ENCODE data around the gene TRAM2. TPM values are rescaled to one million over a fixed set of nuclear protein-coding genes. Genes with fewer than 3 reads are reported as not detected.

The TRAM2 gene
- total and polyA plus RNA-seq, 2 of the 8 experiments (the other 6 are each of a cell fraction or from before 2014, with no cell fraction given), result 9.0 to 21.4 TPM

GRCh38 chr6:52516943-52517342 lies 59.9 kb downstream of the TRAM2 start:
- Histone ChIP-seq H4K91ac (replicated peaks; ENCODE audit: insufficient read length, low read length) (no peak overlapping the region), H3K9ac (replicated peaks in 1 of 4; ENCODE audit: extremely low read depth in 1 of 4, low read depth in 3 of 4, low read length in 3 of 4) (no peak overlapping the region), H3K23me2 (ENCODE audit: low read depth, low read length) (no peaks in the 10 kb centered on the region), H2AFZ (ENCODE audit: low read length) (no peak overlapping the region), H3K14ac (ENCODE audit: insufficient read length) (no peak overlapping the region), H3K4ac (replicated peaks; ENCODE audit: insufficient read length, low read depth, low read length) (no peak overlapping the region), H2BK120ac (replicated peaks; ENCODE audit: low read depth, low read length) (no peak overlapping the region), H2BK5ac (ENCODE audit: low read depth, low read length) (no peak overlapping the region), H3K79me1 (ENCODE audit: low read depth, low read length) (peaks cover 5% of the 10 kb centered on the region; the same call in 1 of the 2 replicates), H3K4me1 (replicated peaks in 1 of 4; ENCODE audit: control insufficient read depth in 3 of 4, insufficient read depth in 4 of 4, low read length in 3 of 4) (peaks cover 7 to 19% (median 17%) of the 10 kb centered on the region in 4 experiments), H3K27me3 (replicated peaks in 1 of 4; ENCODE audit: control insufficient read depth in 3 of 4, extremely low read depth in 1 of 4, insufficient read depth in 3 of 4, low read length in 3 of 4) (no peaks in the 10 kb centered on the region), H3K23ac (ENCODE audit: insufficient read length) (no peak overlapping the region), H2BK15ac (ENCODE audit: low read length) (no peak overlapping the region), H3K79me2 (ENCODE audit: control insufficient read depth in 1 of 2, insufficient read depth in 2 of 2, low read length in 2 of 2) (peaks cover 0 to 3% of the 10 kb centered on the region in 2 experiments; a peak in 2 of 4 replicates), H3K56ac (replicated peaks; ENCODE audit: insufficient read length, low read depth, low read length) (no peak overlapping the region), H3K4me3 (ENCODE audit: extremely low read depth in 1 of 4, insufficient read depth in 2 of 4, low read depth in 3 of 4, low read length in 4 of 4) (no peak overlapping the region), H2AK5ac (ENCODE audit: low read depth, low read length) (no peak overlapping the region), H2BK12ac (ENCODE audit: low read depth, low read length) (no peak overlapping the region), H4K20me1 (replicated peaks in 1 of 2; ENCODE audit: control insufficient read depth in 1 of 2, insufficient read depth in 2 of 2, low read length in 2 of 2) (no peaks in the 10 kb centered on the region), H3K18ac (ENCODE audit: extremely low read depth, low read length) (no peak overlapping the region), H3K27ac (ENCODE audit: low read depth, low read length) (no peak overlapping the region), H4K5ac (ENCODE audit: insufficient read length, low read depth, low read length) (no peak overlapping the region), H3K36me3 (ENCODE audit: control insufficient read depth in 2 of 4, insufficient read depth in 4 of 4, low read length in 3 of 4) (peaks cover 0 to 7% (median 0%) of the 10 kb centered on the region in 4 experiments; a peak in 2 of 8 replicates), H4K8ac (ENCODE audit: extremely low read depth, insufficient read depth, low read length) (no peak overlapping the region), H2BK20ac (ENCODE audit: low read length) (no peak overlapping the region), H3K4me2 (ENCODE audit: insufficient read depth in 1 of 2, low read depth in 2 of 2, low read length in 2 of 2) (no peak overlapping the region; a peak in 1 of 4 replicates), H3K9me3 (ENCODE audit: insufficient read depth in 2 of 2, low read depth in 1 of 2, low read length in 1 of 2) (no peaks in the 10 kb centered on the region)
- FAIRE-seq (no peak), DNase-seq (ENCODE audit: low read depth in 1 of 2, low spot score in 2 of 2) (no peak)
- TF ChIP-seq RFX5 (IDR thresholded peaks at IDR 0.05; ENCODE audit: borderline replicate concordance, low read depth, low read length) (no peak), BCL11A (IDR thresholded peaks at IDR 0.05; ENCODE audit: low read depth in 2 of 2, low read length in 2 of 2) (no peak), SP4 (IDR thresholded peaks at IDR 0.05; ENCODE audit: low read length) (no peak), GABPA (IDR thresholded peaks at IDR 0.05; ENCODE audit: borderline replicate concordance, insufficient read depth, low read length) (no peak), KDM1A (IDR thresholded peaks at IDR 0.05; ENCODE audit: borderline replicate concordance, low read length) (0 out of 2 replicates have a peak, but pooled peaks have one; percentile 16)
- ChIA-PET CTCF (ENCODE audit: partially characterized antibody) (interaction anchor here (0.9 to 3.2 kb wide), 7 partner anchors 11 to 100 kb away, joined by 3 to 16 read pairs (median 5); partner anchors contain the start of gene TRAM2), POLR2A (ENCODE audit: partially characterized antibody) (interaction anchor here (1.8 kb wide), 1 partner anchor 8 kb away, joined by 4 read pairs; no protein-coding TSS in a partner anchor)
- WGBS, 2 experiments (ENCODE audit: extremely low coverage in 1 of 2, insufficient coverage in 1 of 2, insufficient read length in 1 of 2, insufficient replicate concordance in 2 of 2, low coverage in 1 of 2, low lambda C conversion rate in 2 of 2, missing lambda C conversion rate in 1 of 2), result 96% methylated on average over 3 of the region's 3 CpGs; no CpG with 5 or more reads in 1 of the 2 experiments
